HG03060 (cell line): ENCODE results near the gene HK2.
"Not testable (repeated sequence)": the region's sequence is repeated elsewhere in the genome, so short reads cannot be mapped to it uniquely, and the experiment has no call there.

ENCODE experiments used
- ATAC-seq: cut with Tn5 transposase; IDR thresholded peaks from one replicate; pipeline ENCODE4 v1.9.1; 2021; ENCODE audit warnings: low read depth, moderate number of reproducible peaks; ENCODE audit not compliant: unreplicated experiment

Gene HK2

DNA sequence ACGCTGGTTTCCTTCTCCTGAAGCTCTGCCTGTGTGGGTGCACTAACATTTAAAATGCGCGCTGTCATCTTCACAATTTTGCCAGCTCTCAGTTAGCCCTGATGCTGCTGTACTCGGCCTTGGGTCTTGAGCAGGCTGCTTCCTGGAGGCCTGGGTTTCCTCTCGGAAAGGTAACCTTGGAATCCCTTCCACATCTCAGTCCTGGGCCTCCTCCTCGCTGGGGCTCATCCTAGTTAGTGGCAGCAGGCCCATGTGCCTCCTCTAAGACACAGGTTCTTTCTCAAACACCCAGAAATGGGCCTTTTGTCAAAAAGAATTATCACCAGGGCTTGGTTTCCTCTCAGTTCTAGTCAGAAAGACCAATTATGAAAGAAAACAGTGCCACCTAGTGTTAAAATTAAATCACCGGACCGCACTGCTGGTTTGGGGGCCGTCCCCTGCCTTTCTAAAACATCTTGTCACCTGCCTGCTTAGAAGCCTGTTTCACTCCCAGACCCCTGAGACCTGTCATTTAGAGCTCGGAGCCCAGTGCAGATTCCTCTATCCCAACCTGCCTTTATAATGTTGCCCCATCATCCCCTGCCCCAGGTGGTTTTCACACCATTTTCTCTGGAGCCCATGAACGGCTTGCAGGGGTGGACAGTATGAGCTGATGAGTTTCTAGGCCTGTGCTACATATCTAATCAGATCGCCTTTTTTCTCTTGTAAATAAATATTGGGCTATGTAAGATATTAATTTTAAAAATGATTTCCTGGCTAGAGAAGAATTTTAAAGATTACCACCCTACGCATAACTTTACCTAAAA, 42.4 kb downstream of the HK2 start:
- ATAC-seq: no peak

DNA sequence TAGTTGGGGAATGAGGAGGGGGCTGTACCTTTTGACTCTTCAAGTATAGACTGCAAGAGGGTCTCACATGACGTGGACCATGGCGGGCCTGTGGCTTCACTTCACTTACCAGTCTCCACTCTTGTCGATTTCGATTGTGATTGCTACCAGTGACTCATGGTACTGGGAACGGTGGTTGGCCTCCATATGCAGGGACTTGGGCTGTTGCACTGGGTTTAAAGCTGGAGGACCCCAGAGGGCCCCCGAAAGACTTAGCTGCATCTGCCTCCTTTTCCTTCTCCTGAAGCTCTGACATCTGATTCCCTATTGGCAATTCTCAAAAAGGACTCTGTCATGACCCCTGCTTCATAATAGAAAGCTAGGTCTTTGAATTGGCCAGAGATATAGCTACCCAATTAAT, 43.4 kb downstream of the HK2 start:
- ATAC-seq: no peak

DNA sequence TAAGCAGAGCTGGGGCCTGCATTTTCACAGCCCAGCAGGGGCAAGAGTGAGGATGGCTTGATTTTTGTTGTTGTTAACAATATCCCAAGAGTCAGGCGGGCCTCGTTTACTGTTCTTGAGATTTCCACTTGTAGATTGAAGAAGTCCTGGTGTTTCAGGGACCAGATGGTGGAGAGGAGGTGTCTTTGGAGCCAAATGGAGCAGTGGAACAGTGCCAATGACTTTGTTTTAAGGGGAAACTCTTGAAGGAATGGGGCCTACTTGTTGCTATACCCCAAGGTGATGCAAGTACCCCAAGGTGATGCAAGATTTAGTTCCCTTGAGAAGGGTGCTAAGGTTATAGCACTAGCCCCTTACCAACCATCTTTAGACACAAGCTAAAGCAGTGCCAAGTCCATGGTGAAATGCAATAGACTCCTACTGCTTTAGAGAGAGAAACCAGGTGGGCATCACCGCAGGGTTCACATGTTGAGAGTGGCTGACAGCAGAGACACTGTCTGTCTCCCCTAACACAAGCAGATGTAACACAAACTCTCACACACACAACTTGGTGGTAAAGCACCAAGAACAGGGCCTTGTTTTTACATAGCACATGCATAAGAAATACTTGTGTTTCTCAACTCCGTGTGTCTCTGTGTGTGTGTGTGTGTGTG, 44.0 kb downstream of the HK2 start:
- ATAC-seq: no peak

DNA sequence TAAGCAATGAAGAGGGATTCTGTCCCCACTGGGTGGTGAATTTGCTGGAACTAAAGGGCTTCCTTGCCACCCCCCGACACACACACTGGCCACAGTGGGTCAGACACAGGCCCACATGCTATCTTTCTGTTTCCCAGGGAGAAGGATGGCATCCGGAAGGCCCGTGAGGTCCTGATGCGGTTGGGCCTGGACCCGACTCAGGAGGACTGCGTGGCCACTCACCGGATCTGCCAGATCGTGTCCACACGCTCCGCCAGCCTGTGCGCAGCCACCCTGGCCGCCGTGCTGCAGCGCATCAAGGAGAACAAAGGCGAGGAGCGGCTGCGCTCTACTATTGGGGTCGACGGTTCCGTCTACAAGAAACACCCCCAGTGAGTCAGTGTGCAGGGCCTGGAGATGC, 44.6 kb downstream of the HK2 start:
- ATAC-seq: no peak

DNA sequence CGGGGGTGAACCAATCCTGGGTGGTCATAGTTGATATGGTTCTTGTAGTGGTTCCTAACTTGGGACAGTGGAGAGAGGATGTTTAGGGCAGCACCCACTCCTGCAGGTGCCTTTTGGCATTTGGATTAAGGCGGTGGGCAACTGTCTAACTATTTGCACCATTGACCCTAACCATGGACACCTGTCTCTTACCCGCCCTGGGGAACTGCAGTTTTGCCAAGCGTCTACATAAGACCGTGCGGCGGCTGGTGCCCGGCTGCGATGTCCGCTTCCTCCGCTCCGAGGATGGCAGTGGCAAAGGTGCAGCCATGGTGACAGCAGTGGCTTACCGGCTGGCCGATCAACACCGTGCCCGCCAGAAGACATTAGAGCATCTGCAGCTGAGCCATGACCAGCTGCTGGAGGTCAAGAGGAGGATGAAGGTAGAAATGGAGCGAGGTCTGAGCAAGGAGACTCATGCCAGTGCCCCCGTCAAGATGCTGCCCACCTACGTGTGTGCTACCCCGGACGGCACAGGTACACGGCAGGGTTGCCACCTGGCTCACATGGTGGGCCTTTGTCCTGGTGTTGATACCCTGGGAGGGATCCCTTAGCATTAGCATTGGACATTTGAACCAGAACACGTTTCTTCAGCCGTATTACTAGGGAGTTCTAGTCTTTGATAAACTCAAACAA, 46.3 kb downstream of the HK2 start:
- ATAC-seq: no peak

DNA sequence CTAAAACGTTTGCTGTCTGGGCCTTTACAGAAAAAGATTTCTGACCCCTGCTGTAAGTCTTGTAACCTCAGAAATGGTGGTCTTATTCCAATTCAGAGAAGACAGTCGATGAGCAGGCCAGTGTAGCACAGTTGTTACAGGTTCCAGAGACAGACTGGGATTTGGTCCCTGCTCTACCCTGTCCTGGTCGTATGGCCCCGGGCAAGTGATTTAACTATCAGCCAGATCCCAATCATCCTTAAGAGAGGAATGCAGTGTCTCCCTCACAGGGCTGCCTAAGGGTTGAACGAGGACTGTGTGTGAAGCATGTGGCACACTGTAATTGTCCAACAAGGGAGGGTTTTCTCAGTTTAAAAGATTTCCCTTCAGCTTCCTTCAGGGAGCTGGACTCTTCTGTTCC, 47.2 kb downstream of the HK2 start:
- no peak for ATAC-seq

DNA sequence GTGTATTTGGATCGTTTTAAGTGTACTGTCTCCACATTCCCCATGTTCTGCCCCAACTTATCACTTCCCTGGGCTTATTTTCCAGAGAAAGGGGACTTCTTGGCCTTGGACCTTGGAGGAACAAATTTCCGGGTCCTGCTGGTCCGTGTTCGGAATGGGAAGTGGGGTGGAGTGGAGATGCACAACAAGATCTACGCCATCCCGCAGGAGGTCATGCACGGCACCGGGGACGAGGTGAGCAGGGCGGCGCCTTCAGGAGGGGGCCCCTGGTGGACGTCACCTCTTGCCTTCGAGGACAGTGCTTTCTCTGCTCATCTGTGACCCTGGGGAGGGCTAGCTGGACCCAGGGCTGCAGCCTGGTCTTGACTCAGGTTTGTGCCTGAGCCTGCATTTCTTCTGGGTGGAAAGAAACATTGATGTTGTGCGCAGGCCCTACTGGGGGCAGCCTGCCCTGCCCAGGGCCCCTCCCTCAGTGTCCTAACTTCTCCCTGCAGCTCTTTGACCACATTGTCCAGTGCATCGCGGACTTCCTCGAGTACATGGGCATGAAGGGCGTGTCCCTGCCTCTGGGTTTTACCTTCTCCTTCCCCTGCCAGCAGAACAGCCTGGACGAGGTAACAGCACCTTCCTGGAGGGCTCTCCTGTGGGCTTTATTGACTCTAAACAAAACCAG, 47.8 kb downstream of the HK2 start:
- ATAC-seq: no peak

DNA sequence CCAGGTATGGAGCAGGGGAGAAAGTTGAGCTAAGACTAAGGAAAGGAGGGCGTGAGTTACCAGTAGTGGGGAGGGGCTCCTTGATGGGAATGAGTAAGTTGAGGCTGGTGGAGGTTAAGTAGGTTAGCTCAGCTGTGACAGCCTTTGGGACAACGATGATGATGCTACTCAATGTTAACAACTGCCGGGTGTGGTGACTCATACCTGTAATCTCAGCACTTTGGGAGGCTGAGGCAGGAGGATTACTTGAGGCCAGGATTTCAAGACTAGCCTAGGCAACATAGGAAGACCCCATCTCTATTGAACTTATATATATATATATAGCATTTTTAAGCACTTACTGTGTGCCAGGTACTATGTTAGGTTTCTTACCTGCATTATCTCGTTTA, 48.4 kb downstream of the HK2 start:
- ATAC-seq: no peak

DNA sequence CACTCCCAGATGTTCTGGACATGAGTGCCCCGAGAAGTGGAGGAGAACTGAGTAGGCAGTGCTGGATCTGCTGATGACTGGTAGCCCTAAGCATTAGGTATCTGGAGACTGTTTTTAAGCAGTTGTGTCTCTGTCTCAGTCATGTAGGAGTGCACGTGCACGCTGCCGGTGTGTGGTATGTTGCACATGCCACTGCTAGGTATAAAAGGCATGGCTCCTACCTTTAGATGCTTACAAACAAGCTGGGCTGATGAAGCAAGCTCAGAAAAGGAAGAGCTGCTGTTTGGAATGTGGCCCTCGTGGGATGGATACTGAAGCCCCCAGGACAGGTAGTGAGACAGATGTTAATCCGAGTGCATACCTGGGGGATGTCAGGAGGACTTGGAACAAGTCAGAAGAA, 49.1 kb downstream of the HK2 start:
- ATAC-seq: no peak

DNA sequence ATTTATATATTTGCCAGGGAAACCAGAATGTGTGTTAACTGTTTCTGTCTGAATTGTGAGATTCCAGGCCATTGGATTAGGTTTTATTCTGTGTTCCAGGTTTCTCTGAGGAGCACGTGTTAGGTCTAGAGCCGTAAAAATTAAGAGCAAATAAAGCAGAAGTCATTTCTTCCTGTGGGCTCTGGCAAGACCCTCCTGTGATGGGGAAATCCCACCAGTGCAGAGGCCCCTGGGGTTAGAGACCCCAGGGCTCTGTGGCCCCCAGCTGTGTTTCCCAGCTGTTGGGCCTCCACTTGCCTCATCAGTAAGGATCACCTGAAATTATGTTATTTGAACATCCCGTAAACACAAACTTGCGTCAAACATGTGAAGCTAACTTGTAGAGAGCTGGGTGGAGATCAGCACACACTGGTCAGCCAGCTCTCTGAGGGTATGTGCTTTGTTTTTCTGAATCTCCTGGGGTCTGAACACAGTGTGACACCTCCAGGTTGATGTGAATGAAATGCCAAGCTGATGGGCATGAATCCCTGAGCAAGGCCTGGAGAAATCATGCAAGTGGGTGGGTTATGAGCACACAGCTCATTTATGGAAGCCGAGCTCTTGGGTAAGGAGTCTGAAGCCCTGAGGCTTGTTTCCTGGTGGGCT, 50.3 kb downstream of the HK2 start:
- ATAC-seq: no peak

DNA sequence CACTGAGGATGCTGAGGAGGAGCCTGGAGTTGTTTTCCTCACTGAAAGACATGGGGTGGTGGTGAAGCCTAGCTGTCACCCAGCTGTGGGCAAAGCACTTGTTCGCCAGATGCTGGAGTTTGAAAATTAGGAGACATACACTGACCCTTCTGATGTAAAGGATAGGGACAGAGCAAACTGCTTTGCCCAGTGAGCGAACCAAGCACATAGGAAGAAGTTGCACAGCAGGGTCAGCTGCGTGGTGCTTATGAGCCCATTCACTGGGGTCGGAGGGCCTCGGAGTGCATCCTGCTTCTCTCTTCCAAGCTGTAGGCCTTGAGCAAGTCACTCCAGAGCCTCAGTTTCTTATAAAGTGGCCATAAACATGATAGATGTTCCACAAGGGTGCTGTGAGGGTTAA, 50.9 kb downstream of the HK2 start:
- ATAC-seq: no peak

DNA sequence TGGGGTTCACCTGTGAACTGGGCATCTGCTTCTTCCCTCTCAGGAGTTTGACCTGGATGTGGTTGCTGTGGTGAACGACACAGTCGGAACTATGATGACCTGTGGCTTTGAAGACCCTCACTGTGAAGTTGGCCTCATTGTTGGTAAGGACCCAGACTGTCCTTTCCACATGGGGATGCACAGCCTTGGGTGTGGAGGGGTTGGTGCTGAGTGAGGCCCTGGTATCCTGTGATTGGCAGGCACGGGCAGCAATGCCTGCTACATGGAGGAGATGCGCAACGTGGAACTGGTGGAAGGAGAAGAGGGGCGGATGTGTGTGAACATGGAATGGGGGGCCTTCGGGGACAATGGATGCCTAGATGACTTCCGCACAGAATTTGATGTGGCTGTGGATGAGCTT, 52.3 kb downstream of the HK2 start:
- ATAC-seq: no peak

DNA sequence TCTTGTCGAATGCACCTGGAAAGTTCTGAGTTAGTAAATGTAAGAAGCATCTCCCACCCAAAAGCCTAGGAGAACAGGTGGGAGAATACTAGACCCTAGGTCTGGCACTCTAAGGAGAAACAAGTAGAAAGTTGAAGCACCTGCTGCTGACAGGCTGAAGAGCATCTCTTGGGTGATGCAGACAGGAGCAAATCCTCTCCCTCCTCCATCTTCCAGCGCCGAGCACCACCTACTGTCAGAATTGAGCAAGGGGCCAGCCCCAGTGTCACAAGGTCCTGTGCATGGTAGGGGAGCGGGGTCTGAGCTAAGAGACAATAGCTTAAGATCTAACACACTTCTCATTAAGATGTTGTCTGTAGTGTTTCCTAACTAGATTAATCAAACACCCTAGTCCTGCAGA, 52.9 kb downstream of the HK2 start:
- ATAC-seq: no peak

DNA sequence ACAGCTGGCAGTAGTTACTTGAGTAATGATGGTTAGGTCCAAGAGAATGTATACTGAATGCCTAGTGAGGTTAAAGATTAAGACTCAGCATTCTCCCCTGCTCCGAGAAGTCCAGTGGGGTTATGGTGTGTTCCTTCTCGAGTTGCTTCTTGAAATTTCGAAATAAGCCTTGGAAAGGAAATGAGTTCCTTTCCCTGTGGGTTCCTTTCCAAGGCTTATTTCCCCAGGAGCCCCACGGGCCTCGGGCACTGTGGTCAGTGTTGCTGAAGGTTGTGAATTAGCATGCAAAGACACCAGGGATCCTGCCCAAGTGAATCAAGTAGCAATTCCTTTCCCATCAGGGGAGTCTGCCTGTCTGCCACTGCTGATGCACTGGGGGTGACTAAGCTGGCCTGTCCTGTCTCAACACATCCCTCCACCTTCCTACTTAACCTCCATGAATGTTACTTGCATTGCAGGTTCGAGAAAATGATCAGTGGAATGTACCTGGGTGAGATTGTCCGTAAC, 53.6 kb downstream of the HK2 start:
- ATAC-seq: no peak

DNA sequence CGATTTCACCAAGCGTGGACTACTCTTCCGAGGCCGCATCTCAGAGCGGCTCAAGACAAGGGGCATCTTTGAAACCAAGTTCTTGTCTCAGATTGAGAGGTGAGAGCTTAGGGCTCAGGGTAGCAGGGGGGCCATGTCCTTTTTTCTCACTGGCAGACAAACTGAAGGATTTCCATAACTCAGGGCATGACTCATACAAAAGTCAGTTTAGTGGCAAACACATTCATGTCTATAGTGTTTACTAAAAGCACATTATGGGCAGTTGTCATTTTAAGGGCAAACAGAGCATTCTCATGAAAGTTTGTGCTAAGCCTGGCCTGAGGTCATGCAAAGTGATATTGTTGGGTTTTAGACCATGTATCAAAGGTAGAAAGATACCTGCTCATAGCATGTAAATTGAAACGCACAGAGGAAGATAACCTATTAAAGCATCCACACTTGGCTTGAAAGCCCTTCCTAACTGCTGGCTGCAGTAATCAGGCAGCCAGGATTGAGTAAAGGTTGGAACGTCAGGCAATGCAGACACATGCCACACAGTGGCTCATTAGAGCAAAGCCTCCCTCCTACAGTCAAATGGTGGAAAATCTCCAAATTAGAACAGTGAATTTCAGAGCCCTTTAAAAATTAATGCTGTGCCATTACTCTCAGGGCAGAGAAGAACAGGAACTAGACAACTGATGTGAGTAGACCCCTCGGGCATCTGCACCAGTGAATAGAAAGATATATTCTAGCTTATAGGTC, 54.2 kb downstream of the HK2 start:
- ATAC-seq: no peak

DNA sequence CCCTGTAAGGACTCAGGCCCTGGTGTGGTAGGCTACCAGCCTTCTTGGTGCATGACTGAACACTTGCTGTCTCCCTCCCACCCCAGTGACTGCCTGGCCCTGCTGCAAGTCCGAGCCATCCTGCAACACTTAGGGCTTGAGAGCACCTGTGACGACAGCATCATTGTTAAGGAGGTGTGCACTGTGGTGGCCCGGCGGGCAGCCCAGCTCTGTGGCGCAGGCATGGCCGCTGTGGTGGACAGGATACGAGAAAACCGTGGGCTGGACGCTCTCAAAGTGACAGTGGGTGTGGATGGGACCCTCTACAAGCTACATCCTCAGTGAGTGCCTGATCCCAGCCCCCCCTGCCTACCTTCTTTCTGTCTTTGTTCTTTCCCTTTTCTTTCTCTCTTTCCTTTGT, 55.2 kb downstream of the HK2 start:
- ATAC-seq: no peak

DNA sequence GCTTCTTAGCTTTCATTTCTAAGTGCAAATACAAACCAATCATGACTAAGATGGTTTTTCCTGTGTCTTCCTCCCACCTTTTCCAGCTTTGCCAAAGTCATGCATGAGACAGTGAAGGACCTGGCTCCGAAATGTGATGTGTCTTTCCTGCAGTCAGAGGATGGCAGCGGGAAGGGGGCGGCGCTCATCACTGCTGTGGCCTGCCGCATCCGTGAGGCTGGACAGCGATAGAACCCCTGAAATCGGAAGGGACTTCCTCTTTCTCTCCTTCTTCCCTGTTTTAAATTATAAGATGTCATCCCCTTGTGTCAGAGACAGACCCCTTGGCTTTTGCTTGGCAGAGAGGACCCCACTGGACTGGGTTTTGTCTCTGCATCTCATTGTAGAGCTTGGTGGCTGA, 56.8 kb downstream of the HK2 start:
- no peak for ATAC-seq

DNA sequence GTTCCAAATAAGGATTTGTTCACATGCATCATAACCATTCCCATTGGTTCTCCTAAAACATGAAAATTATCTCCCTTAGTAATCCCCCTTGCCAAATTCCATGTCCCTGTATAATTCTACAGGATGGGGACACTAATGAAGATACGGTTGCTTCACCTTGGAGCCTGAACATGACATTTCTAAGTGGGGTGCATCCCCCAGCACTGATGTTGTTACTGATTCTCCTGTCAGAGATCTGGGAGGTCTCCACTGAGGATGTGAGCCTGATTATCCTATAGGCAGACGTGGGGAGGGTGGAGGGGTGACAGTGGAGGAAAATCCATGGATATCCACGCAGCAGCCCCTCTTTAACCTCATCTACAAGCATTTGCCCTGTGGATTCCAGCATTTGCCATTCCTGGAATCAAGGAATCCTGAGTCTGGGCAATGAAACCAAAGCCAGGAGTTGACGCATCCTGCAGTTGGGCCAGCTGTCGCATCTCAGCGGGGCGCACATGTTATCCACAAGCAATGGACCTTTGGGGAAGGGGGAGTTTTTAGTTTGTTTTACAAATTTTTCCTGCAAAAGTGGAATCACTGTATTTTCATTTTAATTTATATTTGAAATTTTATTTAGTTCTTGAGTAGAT, 57.3 kb downstream of the HK2 start:
- no peak for ATAC-seq

DNA sequence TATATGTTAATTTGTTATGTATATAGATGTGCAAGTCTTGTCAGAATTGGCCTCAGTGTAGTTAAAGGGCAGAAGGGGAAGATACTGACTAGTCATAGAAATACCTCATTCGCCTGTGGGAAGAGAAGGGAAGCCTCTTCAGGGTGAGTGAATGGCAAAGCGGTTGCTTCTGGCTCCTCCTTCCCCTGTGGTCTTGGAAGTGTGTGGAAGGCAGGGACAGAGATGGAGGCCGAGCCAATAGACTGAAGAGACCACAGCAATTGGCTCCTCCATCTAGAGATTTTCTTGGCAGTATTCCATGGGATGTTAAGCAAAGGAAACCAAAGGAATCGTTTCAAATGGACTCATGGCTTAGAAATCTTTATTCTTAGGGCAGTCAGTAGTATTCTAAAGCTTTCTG, 57.9 kb downstream of the HK2 start:
- ATAC-seq: not testable (repeated sequence)
